Stomach (tissue), 4 donors: ENCODE data around the gene CSMD2.

Source experiments
- EP300 ChIP-seq: sonication (generic); formaldehyde crosslinking; IDR thresholded peaks from one replicate; pipeline ENCODE4 v1.6.1; 2017; ENCODE audit warnings: antibody characterized with exemption
- TF ChIP-seq, protein P1 (sequence below), 7 experiments: fragments of 450-650 bp in 4 of 7; fragments of 200-600 bp in 3 of 7; sonication (generic) in 3 of 7; IDR thresholded peaks; one replicate each; pipeline ENCODE4 v1.5.1; 2016 to 2019; ENCODE audit warnings: antibody characterized with exemption in 7 of 7, control low read depth in 2 of 7, mild to moderate bottlenecking in 1 of 7

GRCh38 chr1:34002810-34003209 lies 162.2 kb downstream of the CSMD2 start:
- TF ChIP-seq EP300: no peak
- TF ChIP-seq, protein P1, sequence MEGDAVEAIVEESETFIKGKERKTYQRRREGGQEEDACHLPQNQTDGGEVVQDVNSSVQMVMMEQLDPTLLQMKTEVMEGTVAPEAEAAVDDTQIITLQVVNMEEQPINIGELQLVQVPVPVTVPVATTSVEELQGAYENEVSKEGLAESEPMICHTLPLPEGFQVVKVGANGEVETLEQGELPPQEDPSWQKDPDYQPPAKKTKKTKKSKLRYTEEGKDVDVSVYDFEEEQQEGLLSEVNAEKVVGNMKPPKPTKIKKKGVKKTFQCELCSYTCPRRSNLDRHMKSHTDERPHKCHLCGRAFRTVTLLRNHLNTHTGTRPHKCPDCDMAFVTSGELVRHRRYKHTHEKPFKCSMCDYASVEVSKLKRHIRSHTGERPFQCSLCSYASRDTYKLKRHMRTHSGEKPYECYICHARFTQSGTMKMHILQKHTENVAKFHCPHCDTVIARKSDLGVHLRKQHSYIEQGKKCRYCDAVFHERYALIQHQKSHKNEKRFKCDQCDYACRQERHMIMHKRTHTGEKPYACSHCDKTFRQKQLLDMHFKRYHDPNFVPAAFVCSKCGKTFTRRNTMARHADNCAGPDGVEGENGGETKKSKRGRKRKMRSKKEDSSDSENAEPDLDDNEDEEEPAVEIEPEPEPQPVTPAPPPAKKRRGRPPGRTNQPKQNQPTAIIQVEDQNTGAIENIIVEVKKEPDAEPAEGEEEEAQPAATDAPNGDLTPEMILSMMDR (IDR thresholded peaks at IDR 0.05): no peak
